ENCODE results near the gene TSSC4. TPM values are rescaled to one million over a fixed set of nuclear protein-coding genes. Genes with fewer than 3 reads are reported as not detected.
A peak's percentile ranks its signal among the peaks of the same experiment; 100 is the strongest.

TSSC4 gene
- polyA plus RNA-seq, 4 donors: 33.2 to 56.3 (median 43.8) TPM

- no peak for DNase-seq (ENCODE audit: low read depth in 4 of 4, low spot score in 2 of 4)
Measured at GRCh38 chr11:2445746-2446551, 45.4 kb downstream of the TSSC4 start.

GRCh38 chr11:2446590-2447252 is 46.2 kb downstream of the TSSC4 start:
- DNase-seq (ENCODE audit: low read depth in 4 of 4, low spot score in 2 of 4): no peak

GRCh38 chr11:2447253-2447950 is 46.9 kb downstream of the TSSC4 start:
- DNase-seq (ENCODE audit: low read depth in 4 of 4, low spot score in 2 of 4): no peak

- DNase-seq (ENCODE audit: low read depth in 4 of 4, low spot score in 2 of 4): no peak
Measured at GRCh38 chr11:2447951-2448650, 47.6 kb downstream of the TSSC4 start.

- no peak for DNase-seq (ENCODE audit: low read depth in 4 of 4, low spot score in 2 of 4)
Measured at GRCh38 chr11:2448661-2449547, 48.4 kb downstream of the TSSC4 start.

GRCh38 chr11:2449548-2450320 is 49.2 kb downstream of the TSSC4 start:
- DNase-seq (ENCODE audit: low read depth in 4 of 4, low spot score in 2 of 4): no peak

- no peak for DNase-seq (ENCODE audit: low read depth in 4 of 4, low spot score in 2 of 4)
Measured at GRCh38 chr11:2450321-2451041, 49.9 kb downstream of the TSSC4 start.

GRCh38 chr11:2451336-2451735 is 50.8 kb downstream of the TSSC4 start:
- no peak for DNase-seq (ENCODE audit: low read depth in 4 of 4, low spot score in 2 of 4)

GRCh38 chr11:2451916-2452315 is 51.4 kb downstream of the TSSC4 start:
- no peak for DNase-seq (ENCODE audit: low read depth in 4 of 4, low spot score in 2 of 4)

- DNase-seq (ENCODE audit: low read depth in 4 of 4, low spot score in 2 of 4): peak in 3 of 4 donors; percentile 32 to 52 (median 45)
Measured at GRCh38 chr11:2452321-2453012, 51.9 kb downstream of the TSSC4 start.

- no peak for DNase-seq (ENCODE audit: low read depth in 4 of 4, low spot score in 2 of 4)
Measured at GRCh38 chr11:2453436-2453835, 52.9 kb downstream of the TSSC4 start.

Other genes starting within 250 kb of the TSSC4 start
- not detected for gene INS, start 239.5 kb upstream of the TSSC4 start, polyA plus RNA-seq (ENCODE audit: insufficient read length in 4 of 4)
- gene TH, start 228.9 kb upstream of the TSSC4 start, polyA plus RNA-seq (ENCODE audit: insufficient read length in 4 of 4): 1 to 10 TPM in 2 of 4 donors, under 1 TPM in 2; 0.66 to 2.4 (median 1.0) TPM
- gene ASCL2, start 130.2 kb upstream of the TSSC4 start, polyA plus RNA-seq (ENCODE audit: insufficient read length in 4 of 4): 1 to 10 TPM; 2.1 to 4.5 (median 3.6) TPM
- gene C11orf21, start 98.8 kb upstream of the TSSC4 start, polyA plus RNA-seq (ENCODE audit: insufficient read length in 4 of 4): under 1 TPM; 0.52 to 0.96 (median 0.70) TPM
- 1 to 10 TPM; 1.9 to 3.4 (median 2.1) TPM for gene TSPAN32, start 98.7 kb upstream of the TSSC4 start, polyA plus RNA-seq (ENCODE audit: insufficient read length in 4 of 4)
- 100 to 1,000 TPM; 503 to 712 (median 602) TPM for gene CD81, start 23.4 kb upstream of the TSSC4 start, polyA plus RNA-seq (ENCODE audit: insufficient read length in 4 of 4)
- 1 to 10 TPM; 1.7 to 5.0 (median 3.3) TPM for gene TRPM5, start 43.8 kb downstream of the TSSC4 start, polyA plus RNA-seq (ENCODE audit: insufficient read length in 4 of 4)
- 10 to 100 TPM; 10.4 to 14.8 (median 13.1) TPM for gene KCNQ1, start 44.3 kb downstream of the TSSC4 start, polyA plus RNA-seq (ENCODE audit: insufficient read length in 4 of 4)